Vagina (tissue), 2 donors: ENCODE results near the gene PSAPL1.

Experiments
- POLR2A ChIP-seq, 2 donors: fragments of 450-650 bp; IDR thresholded peaks; one replicate each; pipeline ENCODE4 v1.6.1; 2017; ENCODE audit warnings: antibody characterized with exemption in 2 of 2, mild to moderate bottlenecking in 2 of 2, moderate library complexity in 2 of 2
- POLR2AphosphoS5 ChIP-seq, 2 donors: sonication (generic); formaldehyde crosslinking; IDR thresholded peaks; one replicate each; pipeline ENCODE4 v1.9.0; 2017; ENCODE audit warnings: antibody characterized with exemption in 2 of 2, mild to moderate bottlenecking in 2 of 2, low read depth in 1 of 2; ENCODE audit not compliant: insufficient read depth in 1 of 2
- TF ChIP-seq, protein P1 (sequence below), 3 experiments: fragments of 450-650 bp in 2 of 3; fragments of 200-600 bp in 1 of 3; sonication (generic) in 1 of 3; IDR thresholded peaks; one replicate each; pipeline ENCODE4 v1.5.1; 2017 to 2019; ENCODE audit warnings: antibody characterized with exemption in 3 of 3, mild to moderate bottlenecking in 2 of 3, moderate library complexity in 2 of 3

DNA sequence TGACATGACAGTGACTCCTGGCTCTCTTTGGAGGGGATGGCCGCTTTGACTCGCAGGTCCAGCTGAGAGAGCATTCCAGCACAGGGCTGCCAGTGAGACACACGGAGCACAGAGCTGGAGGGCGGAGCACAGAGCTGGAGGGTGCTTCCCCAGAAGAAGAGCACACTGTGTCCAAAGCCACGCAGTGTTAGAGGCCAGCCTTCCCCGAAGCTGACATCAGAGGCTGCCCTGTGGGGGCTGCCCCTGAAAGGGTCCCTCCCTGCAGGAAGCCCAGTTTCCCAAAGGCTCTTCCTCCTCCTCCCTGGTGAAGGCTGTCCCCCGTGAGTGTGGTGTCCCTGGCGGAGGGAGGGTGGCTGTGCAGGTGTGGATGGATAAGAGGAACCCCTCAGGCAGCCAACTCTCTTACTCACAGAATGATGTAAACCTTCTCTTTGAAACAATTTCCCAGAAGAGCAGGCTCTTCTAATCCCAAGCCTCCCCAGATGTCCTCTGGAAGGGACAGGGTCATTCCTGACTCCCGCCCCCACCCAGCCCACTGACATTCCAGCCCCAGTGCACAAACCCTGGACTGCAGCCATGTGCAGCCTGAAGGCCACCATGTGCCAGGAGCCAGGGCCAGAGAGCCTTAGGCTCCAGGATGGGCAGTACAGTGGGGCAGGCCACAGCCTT, 53.4 kb downstream of the PSAPL1 start:
- TF ChIP-seq, protein P1, sequence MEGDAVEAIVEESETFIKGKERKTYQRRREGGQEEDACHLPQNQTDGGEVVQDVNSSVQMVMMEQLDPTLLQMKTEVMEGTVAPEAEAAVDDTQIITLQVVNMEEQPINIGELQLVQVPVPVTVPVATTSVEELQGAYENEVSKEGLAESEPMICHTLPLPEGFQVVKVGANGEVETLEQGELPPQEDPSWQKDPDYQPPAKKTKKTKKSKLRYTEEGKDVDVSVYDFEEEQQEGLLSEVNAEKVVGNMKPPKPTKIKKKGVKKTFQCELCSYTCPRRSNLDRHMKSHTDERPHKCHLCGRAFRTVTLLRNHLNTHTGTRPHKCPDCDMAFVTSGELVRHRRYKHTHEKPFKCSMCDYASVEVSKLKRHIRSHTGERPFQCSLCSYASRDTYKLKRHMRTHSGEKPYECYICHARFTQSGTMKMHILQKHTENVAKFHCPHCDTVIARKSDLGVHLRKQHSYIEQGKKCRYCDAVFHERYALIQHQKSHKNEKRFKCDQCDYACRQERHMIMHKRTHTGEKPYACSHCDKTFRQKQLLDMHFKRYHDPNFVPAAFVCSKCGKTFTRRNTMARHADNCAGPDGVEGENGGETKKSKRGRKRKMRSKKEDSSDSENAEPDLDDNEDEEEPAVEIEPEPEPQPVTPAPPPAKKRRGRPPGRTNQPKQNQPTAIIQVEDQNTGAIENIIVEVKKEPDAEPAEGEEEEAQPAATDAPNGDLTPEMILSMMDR (IDR thresholded peaks at IDR 0.05) = no peak
- TF ChIP-seq POLR2AphosphoS5 (IDR thresholded peaks at IDR 0.05; ENCODE audit: insufficient read depth in 1 of 2, low read depth in 1 of 2) = no peak
- TF ChIP-seq POLR2A (IDR thresholded peaks at IDR 0.05) = no peak
